22Rv1 (cell line): ENCODE measurements around the gene CLSTN3.

Experiments used
- H3K27ac ChIP-seq: fragments of 450-650 bp; 2 replicates; pipeline ENCODE4 v1.5.1; 2017
- CTCF ChIP-seq: fragments of 450-650 bp; IDR thresholded peaks from 2 replicates; pipeline ENCODE4 v1.5.1; 2017; ENCODE audit warnings: mild to moderate bottlenecking
- ZFX ChIP-seq: fragments of 450-650 bp; IDR thresholded peaks from 2 replicates; pipeline ENCODE4 v1.6.1; 2017; ENCODE audit warnings: antibody characterized with exemption, borderline replicate concordance

Gene CLSTN3

DNA sequence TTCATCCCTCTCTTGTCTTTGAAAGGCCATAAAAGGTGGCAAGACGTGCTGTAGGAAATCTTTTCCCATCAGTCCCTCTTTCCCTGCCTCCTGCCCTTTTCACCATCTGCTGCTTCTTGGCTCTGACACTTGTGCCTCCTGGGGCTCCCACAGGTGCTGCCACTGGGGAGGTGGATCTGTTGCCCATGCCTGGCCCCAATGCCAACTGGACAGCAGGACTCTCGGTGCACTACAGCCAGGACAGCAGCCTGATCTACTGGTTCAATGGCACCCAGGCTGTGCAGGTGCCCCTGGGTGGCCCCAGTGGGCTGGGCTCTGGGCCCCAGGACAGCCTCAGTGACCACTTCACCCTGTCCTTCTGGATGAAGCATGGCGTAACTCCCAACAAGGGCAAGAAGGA lies 6.5 kb downstream of the CLSTN3 start:
- no peak overlapping the region for H3K27ac ChIP-seq
- TF ChIP-seq CTCF (no peak), ZFX (no peak)

- no peak for TF ChIP-seq ZFX
- no peak for TF ChIP-seq CTCF
- H3K27ac ChIP-seq: no peak overlapping the region
Measured at GRCh38 chr12:7137908-7138307, 7.7 kb downstream of the CLSTN3 start.

DNA sequence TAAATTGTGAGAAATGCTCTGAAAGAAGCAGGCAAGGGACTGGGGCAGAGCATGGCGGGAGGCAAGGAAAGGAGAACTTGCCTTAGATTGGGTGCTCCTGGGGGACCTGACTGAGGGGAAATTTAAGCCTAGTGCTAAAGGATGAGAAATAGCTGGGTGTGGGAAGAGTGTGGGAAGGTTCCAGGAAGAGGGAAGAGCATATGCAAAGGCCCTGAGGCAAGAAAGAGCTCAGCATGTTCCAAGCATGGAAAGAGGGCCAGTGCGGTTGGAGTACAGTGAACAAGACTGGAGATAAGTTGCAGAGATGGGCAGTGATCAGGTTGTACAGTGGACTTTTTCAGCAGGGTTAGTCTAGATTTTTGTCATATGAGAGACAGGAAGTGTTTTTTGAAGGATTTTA lies 9.0 kb downstream of the CLSTN3 start:
- no peak for TF ChIP-seq CTCF
- no peak for TF ChIP-seq ZFX
- H3K27ac ChIP-seq: no peak overlapping the region

- TF ChIP-seq CTCF (no peak), ZFX (no peak)
- no peak overlapping the region for H3K27ac ChIP-seq
Measured at GRCh38 chr12:7141351-7142005, 11.3 kb downstream of the CLSTN3 start.

- TF ChIP-seq CTCF: peak; percentile 94
- no peak for TF ChIP-seq ZFX
- H3K27ac ChIP-seq: no peak overlapping the region
Measured at GRCh38 chr12:7142056-7142644, 12.0 kb downstream of the CLSTN3 start.

DNA sequence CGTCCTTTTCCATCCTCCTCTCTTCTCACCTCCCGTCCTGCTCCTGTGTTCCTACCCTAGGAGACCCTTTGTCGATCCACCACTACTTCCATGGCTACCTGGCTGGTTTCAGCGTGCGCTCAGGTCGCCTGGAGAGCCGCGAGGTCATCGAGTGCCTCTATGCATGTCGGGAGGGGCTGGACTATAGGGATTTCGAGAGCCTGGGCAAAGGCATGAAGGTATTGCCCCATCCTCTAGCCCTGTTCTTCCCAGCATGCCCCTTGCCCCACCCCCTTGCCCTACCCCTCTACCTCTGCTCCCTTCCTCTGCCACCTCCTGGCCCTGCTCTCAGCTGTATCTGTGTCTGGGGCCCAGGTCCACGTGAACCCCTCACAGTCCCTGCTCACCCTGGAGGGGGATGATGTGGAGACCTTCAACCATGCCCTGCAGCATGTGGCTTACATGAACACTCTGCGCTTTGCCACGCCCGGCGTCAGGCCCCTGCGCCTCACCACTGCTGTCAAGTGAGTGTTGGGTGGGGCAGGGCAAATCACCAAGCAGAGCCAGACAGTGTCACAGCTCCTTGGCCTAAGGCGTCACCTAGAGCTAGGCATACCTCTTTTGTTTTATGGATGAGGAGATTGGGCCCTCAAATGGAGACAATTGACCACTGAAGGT lies 12.8 kb downstream of the CLSTN3 start:
- no peak overlapping the region for H3K27ac ChIP-seq
- TF ChIP-seq ZFX: no peak
- TF ChIP-seq CTCF: no peak

GRCh38 chr12:7143564-7143963 lies 13.4 kb downstream of the CLSTN3 start:
- TF ChIP-seq CTCF: no peak
- TF ChIP-seq ZFX: no peak
- H3K27ac ChIP-seq: no peak overlapping the region
